Measurements from ENCODE around the gene BRIP1. TPM values are rescaled to one million over a fixed set of nuclear protein-coding genes. Genes with fewer than 3 reads are reported as not detected.

Gene BRIP1
- total and polyA plus RNA-seq, 2 experiments from 2014 or later = 8.0 to 23.1 TPM

DNA sequence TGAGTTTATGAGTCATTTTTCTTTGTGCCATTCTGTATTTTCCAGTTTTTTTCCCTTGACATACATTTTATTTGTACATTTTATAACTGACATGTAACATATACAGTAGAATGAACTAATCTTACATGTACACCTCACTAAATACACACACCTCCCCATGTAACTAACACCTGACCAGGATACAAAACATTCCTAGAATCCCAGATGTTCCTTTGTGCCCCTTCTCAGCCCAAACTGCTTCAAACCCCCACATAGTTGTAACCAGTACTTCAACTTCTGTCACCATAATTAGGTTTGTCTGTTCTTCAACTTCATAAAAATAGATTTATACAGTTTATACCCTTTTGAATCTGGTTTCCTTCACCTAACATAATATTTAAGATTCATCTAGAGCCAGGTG lies 73.5 kb downstream of the BRIP1 start:
- H3F3A ChIP-seq (replicated peaks; ENCODE audit: low read depth) = no peaks in the 10 kb centered on the region
- H3K79me2 ChIP-seq (replicated peaks; ENCODE audit: insufficient read depth) = no peaks in the 10 kb centered on the region
- no peak for DNase-seq (ENCODE audit: low spot score)
- H3K9me2 ChIP-seq (ENCODE audit: insufficient read depth) = no peaks in the 10 kb centered on the region
- H3K27ac ChIP-seq (ENCODE audit: low read depth) = no peak overlapping the region
- H3K27ac Mint-ChIP-seq = no peak overlapping the region
- no peak overlapping the region for H3K4me3 ChIP-seq
- H3K27me3 ChIP-seq (ENCODE audit: insufficient read depth) = no peaks in the 10 kb centered on the region
- no peak overlapping the region for H3K4me3 Mint-ChIP-seq
- H3K9me3 Mint-ChIP-seq = no peaks in the 10 kb centered on the region
- ATAC-seq = no peak
- H3K27me3 Mint-ChIP-seq (ENCODE audit: insufficient read depth, low read depth, poor library complexity) = no peaks in the 10 kb centered on the region
- H3K36me3 ChIP-seq (ENCODE audit: insufficient read depth) = no peaks in the 10 kb centered on the region
- 0 out of 2 replicates have a peak, but pooled peaks cover 3% of the 10 kb centered on the region for H4K20me1 ChIP-seq (replicated peaks; ENCODE audit: insufficient read depth)
- H3K4me1 Mint-ChIP-seq = no peaks in the 10 kb centered on the region
- TF ChIP-seq EZH2phosphoT487 (IDR thresholded peaks at IDR 0.05; ENCODE audit: unreplicated experiment) (no peak), EZH2 (IDR thresholded peaks at IDR 0.05; ENCODE audit: low read depth, unreplicated experiment) (no peak), ZNF331 (CRISPR knock-in tag; IDR thresholded peaks at IDR 0.05; ENCODE audit: low read depth) (no peak), CREB1 (CRISPR knock-in tag; IDR thresholded peaks at IDR 0.05; ENCODE audit: low read depth) (no peak), NANOG (IDR thresholded peaks at IDR 0.05; ENCODE audit: borderline replicate concordance) (no peak)
- TF ChIP-seq, protein P1, sequence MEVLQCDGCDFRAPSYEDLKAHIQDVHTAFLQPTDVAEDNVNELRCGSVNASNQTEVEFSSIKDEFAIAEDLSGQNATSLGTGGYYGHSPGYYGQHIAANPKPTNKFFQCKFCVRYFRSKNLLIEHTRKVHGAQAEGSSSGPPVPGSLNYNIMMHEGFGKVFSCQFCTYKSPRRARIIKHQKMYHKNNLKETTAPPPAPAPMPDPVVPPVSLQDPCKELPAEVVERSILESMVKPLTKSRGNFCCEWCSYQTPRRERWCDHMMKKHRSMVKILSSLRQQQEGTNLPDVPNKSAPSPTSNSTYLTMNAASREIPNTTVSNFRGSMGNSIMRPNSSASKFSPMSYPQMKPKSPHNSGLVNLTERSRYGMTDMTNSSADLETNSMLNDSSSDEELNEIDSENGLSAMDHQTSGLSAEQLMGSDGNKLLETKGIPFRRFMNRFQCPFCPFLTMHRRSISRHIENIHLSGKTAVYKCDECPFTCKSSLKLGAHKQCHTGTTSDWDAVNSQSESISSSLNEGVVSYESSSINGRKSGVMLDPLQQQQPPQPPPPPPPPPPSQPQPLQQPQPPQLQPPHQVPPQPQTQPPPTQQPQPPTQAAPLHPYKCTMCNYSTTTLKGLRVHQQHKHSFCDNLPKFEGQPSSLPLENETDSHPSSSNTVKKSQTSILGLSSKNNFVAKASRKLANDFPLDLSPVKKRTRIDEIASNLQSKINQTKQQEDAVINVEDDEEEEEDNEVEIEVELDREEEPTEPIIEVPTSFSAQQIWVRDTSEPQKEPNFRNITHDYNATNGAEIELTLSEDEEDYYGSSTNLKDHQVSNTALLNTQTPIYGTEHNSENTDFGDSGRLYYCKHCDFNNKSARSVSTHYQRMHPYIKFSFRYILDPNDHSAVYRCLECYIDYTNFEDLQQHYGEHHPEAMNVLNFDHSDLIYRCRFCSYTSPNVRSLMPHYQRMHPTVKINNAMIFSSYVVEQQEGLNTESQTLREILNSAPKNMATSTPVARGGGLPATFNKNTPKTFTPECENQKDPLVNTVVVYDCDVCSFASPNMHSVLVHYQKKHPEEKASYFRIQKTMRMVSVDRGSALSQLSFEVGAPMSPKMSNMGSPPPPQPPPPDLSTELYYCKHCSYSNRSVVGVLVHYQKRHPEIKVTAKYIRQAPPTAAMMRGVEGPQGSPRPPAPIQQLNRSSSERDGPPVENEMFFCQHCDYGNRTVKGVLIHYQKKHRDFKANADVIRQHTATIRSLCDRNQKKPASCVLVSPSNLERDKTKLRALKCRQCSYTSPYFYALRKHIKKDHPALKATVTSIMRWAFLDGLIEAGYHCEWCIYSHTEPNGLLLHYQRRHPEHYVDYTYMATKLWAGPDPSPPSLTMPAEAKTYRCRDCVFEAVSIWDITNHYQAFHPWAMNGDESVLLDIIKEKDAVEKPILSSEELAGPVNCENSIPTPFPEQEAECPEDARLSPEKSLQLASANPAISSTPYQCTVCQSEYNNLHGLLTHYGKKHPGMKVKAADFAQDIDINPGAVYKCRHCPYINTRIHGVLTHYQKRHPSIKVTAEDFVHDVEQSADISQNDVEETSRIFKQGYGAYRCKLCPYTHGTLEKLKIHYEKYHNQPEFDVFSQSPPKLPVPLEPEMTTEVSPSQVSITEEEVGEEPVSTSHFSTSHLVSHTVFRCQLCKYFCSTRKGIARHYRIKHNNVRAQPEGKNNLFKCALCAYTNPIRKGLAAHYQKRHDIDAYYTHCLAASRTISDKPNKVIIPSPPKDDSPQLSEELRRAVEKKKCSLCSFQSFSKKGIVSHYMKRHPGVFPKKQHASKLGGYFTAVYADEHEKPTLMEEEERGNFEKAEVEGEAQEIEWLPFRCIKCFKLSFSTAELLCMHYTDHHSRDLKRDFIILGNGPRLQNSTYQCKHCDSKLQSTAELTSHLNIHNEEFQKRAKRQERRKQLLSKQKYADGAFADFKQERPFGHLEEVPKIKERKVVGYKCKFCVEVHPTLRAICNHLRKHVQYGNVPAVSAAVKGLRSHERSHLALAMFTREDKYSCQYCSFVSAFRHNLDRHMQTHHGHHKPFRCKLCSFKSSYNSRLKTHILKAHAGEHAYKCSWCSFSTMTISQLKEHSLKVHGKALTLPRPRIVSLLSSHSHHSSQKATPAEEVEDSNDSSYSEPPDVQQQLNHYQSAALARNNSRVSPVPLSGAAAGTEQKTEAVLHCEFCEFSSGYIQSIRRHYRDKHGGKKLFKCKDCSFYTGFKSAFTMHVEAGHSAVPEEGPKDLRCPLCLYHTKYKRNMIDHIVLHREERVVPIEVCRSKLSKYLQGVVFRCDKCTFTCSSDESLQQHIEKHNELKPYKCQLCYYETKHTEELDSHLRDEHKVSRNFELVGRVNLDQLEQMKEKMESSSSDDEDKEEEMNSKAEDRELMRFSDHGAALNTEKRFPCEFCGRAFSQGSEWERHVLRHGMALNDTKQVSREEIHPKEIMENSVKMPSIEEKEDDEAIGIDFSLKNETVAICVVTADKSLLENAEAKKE (CRISPR knock-in tag; IDR thresholded peaks at IDR 0.05) = no peak
- TF ChIP-seq, protein P2, sequence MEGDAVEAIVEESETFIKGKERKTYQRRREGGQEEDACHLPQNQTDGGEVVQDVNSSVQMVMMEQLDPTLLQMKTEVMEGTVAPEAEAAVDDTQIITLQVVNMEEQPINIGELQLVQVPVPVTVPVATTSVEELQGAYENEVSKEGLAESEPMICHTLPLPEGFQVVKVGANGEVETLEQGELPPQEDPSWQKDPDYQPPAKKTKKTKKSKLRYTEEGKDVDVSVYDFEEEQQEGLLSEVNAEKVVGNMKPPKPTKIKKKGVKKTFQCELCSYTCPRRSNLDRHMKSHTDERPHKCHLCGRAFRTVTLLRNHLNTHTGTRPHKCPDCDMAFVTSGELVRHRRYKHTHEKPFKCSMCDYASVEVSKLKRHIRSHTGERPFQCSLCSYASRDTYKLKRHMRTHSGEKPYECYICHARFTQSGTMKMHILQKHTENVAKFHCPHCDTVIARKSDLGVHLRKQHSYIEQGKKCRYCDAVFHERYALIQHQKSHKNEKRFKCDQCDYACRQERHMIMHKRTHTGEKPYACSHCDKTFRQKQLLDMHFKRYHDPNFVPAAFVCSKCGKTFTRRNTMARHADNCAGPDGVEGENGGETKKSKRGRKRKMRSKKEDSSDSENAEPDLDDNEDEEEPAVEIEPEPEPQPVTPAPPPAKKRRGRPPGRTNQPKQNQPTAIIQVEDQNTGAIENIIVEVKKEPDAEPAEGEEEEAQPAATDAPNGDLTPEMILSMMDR (conservative IDR thresholded peaks at IDR 0.05; ENCODE audit: low read depth in 2 of 2) = no peak
- TF ChIP-seq, protein P3, sequence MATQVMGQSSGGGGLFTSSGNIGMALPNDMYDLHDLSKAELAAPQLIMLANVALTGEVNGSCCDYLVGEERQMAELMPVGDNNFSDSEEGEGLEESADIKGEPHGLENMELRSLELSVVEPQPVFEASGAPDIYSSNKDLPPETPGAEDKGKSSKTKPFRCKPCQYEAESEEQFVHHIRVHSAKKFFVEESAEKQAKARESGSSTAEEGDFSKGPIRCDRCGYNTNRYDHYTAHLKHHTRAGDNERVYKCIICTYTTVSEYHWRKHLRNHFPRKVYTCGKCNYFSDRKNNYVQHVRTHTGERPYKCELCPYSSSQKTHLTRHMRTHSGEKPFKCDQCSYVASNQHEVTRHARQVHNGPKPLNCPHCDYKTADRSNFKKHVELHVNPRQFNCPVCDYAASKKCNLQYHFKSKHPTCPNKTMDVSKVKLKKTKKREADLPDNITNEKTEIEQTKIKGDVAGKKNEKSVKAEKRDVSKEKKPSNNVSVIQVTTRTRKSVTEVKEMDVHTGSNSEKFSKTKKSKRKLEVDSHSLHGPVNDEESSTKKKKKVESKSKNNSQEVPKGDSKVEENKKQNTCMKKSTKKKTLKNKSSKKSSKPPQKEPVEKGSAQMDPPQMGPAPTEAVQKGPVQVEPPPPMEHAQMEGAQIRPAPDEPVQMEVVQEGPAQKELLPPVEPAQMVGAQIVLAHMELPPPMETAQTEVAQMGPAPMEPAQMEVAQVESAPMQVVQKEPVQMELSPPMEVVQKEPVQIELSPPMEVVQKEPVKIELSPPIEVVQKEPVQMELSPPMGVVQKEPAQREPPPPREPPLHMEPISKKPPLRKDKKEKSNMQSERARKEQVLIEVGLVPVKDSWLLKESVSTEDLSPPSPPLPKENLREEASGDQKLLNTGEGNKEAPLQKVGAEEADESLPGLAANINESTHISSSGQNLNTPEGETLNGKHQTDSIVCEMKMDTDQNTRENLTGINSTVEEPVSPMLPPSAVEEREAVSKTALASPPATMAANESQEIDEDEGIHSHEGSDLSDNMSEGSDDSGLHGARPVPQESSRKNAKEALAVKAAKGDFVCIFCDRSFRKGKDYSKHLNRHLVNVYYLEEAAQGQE (IDR thresholded peaks at IDR 0.05; ENCODE audit: unreplicated experiment) = no peak
- peaks cover 14% of the 10 kb centered on the region for H3K36me3 Mint-ChIP-seq (ENCODE audit: low read depth)
- H3K4me1 ChIP-seq (ENCODE audit: insufficient read depth) = no peaks in the 10 kb centered on the region
- no peak overlapping the region for H3K4me2 ChIP-seq
- no peak overlapping the region for H2AFZ ChIP-seq

All from GM23338 (cell line).